ENCODE measurements around the gene CLDN5.

The CLDN5 gene

GRCh38 chr22:19497245-19497644 lies 27.0 kb downstream of the CLDN5 start:
- Histone ChIP-seq H3K4me2 (no peak overlapping the region), H3K36me3 (peaks cover 8 to 100% (median 89%) of the 10 kb centered on the region in 11 experiments; a peak in 19 of 22 replicates), H3K4me3 (no peak overlapping the region), H3K9me3 (replicated peaks in 1 of 11) (no peaks in the 10 kb centered on the region), H3K4me1 (no peaks in the 10 kb centered on the region), H3K27me3 (no peaks in the 10 kb centered on the region), H4K20me1 (peaks cover 0 to 59% (median 0%) of the 10 kb centered on the region in 11 experiments; a peak in 8 of 22 replicates), H3K9ac (no peak overlapping the region), H3K27ac (no peak overlapping the region)
- no peak for TF ChIP-seq Cebpa-rat (IDR thresholded peaks at IDR 0.05)

GRCh38 chr22:19496324-19496630 lies 27.9 kb downstream of the CLDN5 start:
- Histone ChIP-seq H3K4me1 (no peaks in the 10 kb centered on the region), H3K27ac (no peak overlapping the region), H3K9ac (no peak overlapping the region), H3K9me3 (replicated peaks in 1 of 11) (no peaks in the 10 kb centered on the region), H3K27me3 (no peaks in the 10 kb centered on the region), H4K20me1 (peaks cover 0 to 59% (median 0%) of the 10 kb centered on the region in 11 experiments; a peak in 8 of 22 replicates), H3K36me3 (peaks cover 8 to 100% (median 92%) of the 10 kb centered on the region in 11 experiments; a peak in 19 of 22 replicates), H3K4me2 (no peak overlapping the region), H3K4me3 (no peak overlapping the region)
- TF ChIP-seq Cebpa-rat (IDR thresholded peaks at IDR 0.05): no peak

DNA sequence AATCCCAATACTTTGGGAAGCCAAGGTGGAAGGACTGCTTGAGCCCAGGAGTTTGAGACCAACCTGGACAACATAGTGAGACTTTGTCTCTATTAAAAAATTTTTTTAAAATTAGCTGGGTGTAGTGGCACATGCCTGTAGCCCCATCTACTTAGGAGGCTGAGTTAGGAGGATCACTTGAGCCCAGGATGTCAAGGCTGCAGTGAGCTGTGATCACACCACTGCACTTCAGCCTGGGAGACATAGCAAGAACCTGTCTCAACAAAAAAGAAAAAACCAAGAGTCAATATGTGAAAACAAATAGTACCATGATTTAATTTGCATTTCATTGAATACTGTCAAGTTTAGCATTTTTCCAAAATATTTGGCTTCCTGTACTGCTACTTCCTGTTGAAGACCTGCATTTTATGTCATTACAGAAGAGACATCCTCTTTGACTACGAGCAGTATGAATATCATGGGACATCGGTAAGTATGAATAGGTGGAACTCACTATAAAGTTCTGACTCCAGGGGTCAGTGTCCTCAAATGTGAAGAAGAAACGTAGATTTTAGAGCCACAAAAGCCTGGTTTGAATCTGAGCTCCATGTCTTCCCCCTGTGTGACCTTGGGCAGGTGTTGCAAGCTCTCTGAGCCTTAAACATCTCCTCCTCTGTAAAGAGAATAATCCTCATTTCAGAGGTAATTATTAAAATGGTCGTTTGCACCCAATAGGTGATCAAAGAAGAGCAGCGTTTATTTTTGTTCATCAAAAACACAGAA lies 28.5 kb downstream of the CLDN5 start:
- Histone ChIP-seq H3K27me3 (no peaks in the 10 kb centered on the region), H3K4me1 (no peaks in the 10 kb centered on the region), H3K27ac (no peak overlapping the region), H3K4me2 (no peak overlapping the region), H3K36me3 (peaks cover 8 to 100% (median 95%) of the 10 kb centered on the region in 11 experiments; a peak in 19 of 22 replicates), H3K9ac (no peak overlapping the region), H4K20me1 (peaks cover 0 to 59% (median 0%) of the 10 kb centered on the region in 11 experiments; a peak in 8 of 22 replicates), H3K4me3 (no peak overlapping the region), H3K9me3 (replicated peaks in 1 of 11) (no peaks in the 10 kb centered on the region)
- no peak for TF ChIP-seq Cebpa-rat (IDR thresholded peaks at IDR 0.05)

DNA sequence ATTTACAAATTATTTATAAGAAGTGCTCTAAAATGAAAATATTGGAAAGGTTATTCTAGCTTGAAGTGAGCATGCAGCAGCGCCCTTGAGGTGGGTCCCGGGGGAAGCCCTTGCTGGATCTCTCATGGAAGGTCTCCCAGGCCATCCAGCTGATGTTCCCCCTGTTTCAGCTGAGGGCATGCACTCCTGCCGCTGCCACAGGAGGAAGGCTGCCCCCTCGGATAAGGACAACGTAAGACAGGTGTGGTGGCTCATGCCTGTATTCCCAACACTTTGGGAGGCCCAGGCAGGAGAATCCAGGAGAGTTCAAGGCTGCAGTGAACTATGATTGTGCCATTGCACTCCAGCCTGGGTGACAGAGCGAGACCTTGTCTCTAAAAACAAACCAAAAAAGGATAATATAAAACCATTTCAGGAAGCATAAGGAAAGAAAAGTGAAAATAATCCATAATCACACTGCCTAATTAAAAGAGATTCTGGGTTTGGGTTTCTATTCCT lies 29.5 kb downstream of the CLDN5 start:
- H3K9ac ChIP-seq: no peak overlapping the region
- peaks cover 8 to 100% (median 94%) of the 10 kb centered on the region in 11 experiments; a peak in 19 of 22 replicates for H3K36me3 ChIP-seq
- H3K4me3 ChIP-seq: no peak overlapping the region
- H4K20me1 ChIP-seq: peaks cover 0 to 55% (median 0%) of the 10 kb centered on the region in 11 experiments; a peak in 8 of 22 replicates
- TF ChIP-seq Cebpa-rat (IDR thresholded peaks at IDR 0.05): no peak
- H3K27me3 ChIP-seq: no peaks in the 10 kb centered on the region
- H3K27ac ChIP-seq: no peak overlapping the region
- no peak overlapping the region for H3K4me2 ChIP-seq
- H3K4me1 ChIP-seq: no peaks in the 10 kb centered on the region
- no peaks in the 10 kb centered on the region for H3K9me3 ChIP-seq (replicated peaks in 1 of 11)

DNA sequence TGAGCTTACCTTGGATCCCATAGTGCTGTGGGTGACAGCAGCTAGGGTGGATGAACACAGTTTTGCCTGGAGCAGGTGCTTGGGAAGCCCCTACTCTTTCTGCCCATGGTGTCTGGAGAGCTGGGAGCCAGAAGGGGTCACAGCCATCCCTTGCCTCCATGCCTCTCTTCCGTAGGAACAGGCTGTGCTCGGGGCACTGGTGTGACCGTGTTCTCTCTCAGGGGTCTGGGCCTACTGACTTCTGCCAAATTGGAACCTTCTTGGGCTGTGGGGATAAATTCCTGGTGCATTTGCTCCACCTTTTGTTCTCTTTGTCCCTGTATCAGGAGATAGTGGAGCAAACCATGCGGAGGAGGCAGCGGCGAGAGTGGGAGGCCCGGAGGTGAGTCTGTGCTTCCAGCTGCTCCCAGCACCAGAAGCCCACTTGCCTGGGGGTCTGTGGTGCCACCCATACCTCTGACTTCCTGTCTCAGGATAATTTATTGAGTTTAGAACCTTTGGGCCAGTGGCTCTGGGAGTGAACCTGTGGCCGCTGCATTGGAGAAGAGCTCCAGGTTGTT lies 30.1 kb downstream of the CLDN5 start:
- TF ChIP-seq Cebpa-rat (IDR thresholded peaks at IDR 0.05): no peak
- H3K27me3 ChIP-seq: no peaks in the 10 kb centered on the region
- peaks cover 0 to 50% (median 6%) of the 10 kb centered on the region in 11 experiments; a peak in 9 of 22 replicates for H4K20me1 ChIP-seq
- no peak overlapping the region for H3K27ac ChIP-seq
- H3K4me1 ChIP-seq: no peaks in the 10 kb centered on the region
- no peak overlapping the region for H3K9ac ChIP-seq
- H3K36me3 ChIP-seq: peaks cover 8 to 100% (median 94%) of the 10 kb centered on the region in 11 experiments; a peak in 19 of 22 replicates
- no peak overlapping the region for H3K4me2 ChIP-seq
- H3K9me3 ChIP-seq (replicated peaks in 1 of 11): no peaks in the 10 kb centered on the region
- H3K4me3 ChIP-seq: no peak overlapping the region

DNA sequence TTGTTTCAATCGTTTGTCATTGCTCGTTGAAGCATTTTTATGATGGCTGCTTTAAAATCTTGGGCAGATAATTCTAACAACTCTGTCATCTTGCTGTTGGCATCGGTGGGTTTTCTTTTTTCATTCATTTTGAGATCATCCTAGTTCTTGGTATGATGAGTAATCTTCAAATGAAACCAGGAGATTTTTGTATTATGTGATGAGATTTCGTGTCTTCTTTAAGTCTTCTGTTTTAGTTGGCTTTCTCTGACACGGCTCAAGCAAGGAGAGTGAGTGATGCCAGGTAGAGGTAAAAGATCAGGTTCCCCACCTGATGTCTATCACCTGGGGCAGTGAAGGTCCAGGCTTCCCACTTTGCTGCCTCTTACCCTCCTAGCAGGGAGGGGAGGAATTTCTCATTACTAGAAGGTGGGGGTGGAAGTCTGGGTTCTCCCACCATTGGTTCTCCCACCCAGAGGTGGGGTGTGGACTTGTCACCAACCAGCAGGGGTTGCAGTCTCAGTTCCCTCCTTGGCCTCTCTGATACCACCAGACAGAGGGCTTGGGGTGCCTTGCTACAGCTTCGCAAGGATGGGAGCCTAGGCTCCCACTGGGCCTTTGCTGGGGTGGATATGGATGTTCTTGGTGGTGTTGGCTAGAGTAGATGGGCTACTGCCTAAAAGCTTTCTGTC lies 31.6 kb downstream of the CLDN5 start:
- peaks cover 8 to 100% (median 94%) of the 10 kb centered on the region in 11 experiments; a peak in 19 of 22 replicates for H3K36me3 ChIP-seq

DNA sequence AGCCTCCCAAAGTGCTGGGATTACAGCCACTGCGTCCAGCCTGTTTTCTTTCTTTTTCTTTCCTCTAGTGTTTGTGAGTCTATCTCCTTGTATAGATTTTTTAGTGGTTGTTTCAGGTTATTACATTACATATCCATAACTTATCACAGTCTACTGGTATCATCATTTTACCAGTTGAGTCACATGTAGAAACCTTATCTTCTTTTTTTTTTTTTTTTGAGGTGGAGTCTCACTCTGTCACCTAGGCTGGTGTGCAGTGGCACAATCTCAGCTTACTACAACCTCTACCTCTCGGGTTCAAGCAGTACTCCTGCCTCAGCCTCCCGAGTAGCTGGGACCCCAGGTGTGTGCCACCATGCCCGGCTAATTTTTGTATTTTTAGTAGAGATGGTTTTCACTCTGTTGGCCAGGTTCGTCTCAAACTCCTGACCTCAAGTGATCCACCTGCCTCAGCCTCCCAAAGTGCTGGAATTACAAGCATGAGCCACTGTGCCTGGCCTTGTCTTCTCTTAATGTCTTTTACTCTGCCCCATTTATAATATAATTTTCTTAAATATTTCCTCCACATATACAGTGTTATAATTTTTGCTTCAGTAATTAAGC lies 33.5 kb downstream of the CLDN5 start:
- Histone ChIP-seq H4K20me1 (peaks cover 0 to 45% (median 13%) of the 10 kb centered on the region in 11 experiments; a peak in 9 of 22 replicates), H3K9ac (no peak overlapping the region), H3K4me2 (no peak overlapping the region), H3K4me3 (no peak overlapping the region), H3K36me3 (peaks cover 8 to 100% (median 91%) of the 10 kb centered on the region in 11 experiments; a peak in 19 of 22 replicates), H3K9me3 (replicated peaks in 1 of 11) (no peaks in the 10 kb centered on the region), H3K27ac (no peak overlapping the region), H3K27me3 (no peaks in the 10 kb centered on the region), H3K4me1 (no peaks in the 10 kb centered on the region)
- no peak for TF ChIP-seq Cebpa-rat (IDR thresholded peaks at IDR 0.05)

More for the DNA sequence above, 31.6 kb downstream of the CLDN5 start:
- peaks cover 0 to 50% (median 13%) of the 10 kb centered on the region in 11 experiments; a peak in 9 of 22 replicates for H4K20me1 ChIP-seq
- H3K27ac ChIP-seq: no peak overlapping the region
- no peaks in the 10 kb centered on the region for H3K27me3 ChIP-seq
- no peaks in the 10 kb centered on the region for H3K9me3 ChIP-seq (replicated peaks in 1 of 11)
- H3K4me3 ChIP-seq: no peak overlapping the region
- no peak overlapping the region for H3K9ac ChIP-seq
- H3K4me1 ChIP-seq: no peaks in the 10 kb centered on the region
- no peak for TF ChIP-seq Cebpa-rat (IDR thresholded peaks at IDR 0.05)
- no peak overlapping the region for H3K4me2 ChIP-seq

DNA sequence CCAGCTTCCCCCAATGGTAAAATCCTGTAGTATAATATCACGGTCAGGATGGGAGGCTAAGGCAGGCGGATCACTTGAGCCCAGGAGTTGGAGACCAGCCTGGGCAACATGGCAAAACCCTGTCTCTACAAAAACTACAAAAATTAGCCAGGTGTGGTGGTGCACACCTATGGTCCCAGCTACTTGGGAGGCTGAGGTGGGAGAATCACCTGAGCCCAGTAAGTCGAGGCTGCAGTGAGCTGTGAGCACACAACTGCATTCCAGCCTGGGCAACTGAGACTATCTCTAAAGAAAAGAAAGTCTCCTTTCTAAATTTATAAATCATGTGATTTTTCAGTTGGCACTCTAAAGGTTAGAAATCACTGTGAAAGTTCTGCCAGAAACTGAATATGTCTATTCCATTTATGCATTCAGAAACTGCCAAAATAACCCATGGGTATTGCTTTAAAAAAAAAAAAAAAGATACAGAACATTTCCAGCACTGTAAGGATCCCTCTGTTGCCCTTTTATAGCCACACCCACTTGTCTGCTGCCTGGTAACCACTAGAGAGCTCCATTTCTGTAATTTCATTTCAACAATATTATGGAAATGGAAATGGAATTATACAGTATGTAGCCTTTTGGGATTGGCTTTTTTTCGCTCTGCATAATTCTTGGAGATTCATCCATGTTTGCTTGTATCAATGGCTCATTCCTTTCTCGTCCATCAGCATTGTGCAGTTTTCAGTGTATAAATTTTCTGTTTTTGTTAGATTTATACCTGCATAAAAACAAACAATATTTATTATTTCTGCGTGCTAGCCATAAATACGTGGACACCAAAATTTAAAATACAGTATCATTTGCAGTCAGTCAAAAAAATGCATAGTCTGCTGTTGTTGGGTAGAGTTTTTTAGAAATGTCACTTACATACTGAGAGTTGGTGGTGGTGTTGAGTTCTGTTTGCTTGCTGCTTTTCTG lies 35.0 kb downstream of the CLDN5 start:
- H3K36me3 ChIP-seq: peaks cover 7 to 100% (median 91%) of the 10 kb centered on the region in 11 experiments; a peak in 21 of 22 replicates
- no peak for TF ChIP-seq Cebpa-rat (IDR thresholded peaks at IDR 0.05)
- no peak overlapping the region for H3K4me3 ChIP-seq
- H4K20me1 ChIP-seq: peaks cover 0 to 51% (median 13%) of the 10 kb centered on the region in 11 experiments; a peak in 9 of 22 replicates
- H3K4me1 ChIP-seq: no peaks in the 10 kb centered on the region
- no peak overlapping the region for H3K27ac ChIP-seq
- H3K4me2 ChIP-seq: no peak overlapping the region
- no peaks in the 10 kb centered on the region for H3K9me3 ChIP-seq (replicated peaks in 1 of 11)
- H3K27me3 ChIP-seq: no peaks in the 10 kb centered on the region
- H3K9ac ChIP-seq: no peak overlapping the region
